IMR-90 (cell line): ENCODE results near the gene ADARB2. TPM values are rescaled to one million over a fixed set of nuclear protein-coding genes. Genes with fewer than 3 reads are reported as not detected.

Experiments
- ATAC-seq: fragments of 200-7000 bp; cut with Tn5 transposase; 2 replicates; pipeline ENCODE4 v1.9.1; 2020; ENCODE audit warnings: low read depth, mild to moderate bottlenecking, moderate library complexity
- BruUV-seq: library from RNA; stranded (reverse); fragments of 400-500 nt; replicated peaks from 2 replicates; lab custom pipeline; 2021; lab: Mats Ljungman, UMichigan
- CTCF ChIA-PET: fragments of 300-600 bp; formaldehyde crosslinking; extraction: SDS; loops from one replicate; lab custom pipeline; 2021; ENCODE audit warnings: antibody characterized with exemption; lab: Yijun Ruan, JAX
- POLR2A ChIA-PET: fragments of 300-600 bp; sonication (Branson Sonifier 250); formaldehyde crosslinking; loops from one replicate; lab custom pipeline; 2022; ENCODE audit warnings: antibody characterized with exemption; ENCODE audit not compliant: unreplicated experiment; lab: Charles Lee
- DNase-seq: peaks from one replicate; pipeline ENCODE4 v3.0.0; 2013
- H2AFZ ChIP-seq: replicated peaks from 2 replicates; pipeline ENCODE3; 2013; ENCODE audit warnings: low read length, mild to moderate bottlenecking; ENCODE audit not compliant: poor library complexity
- H2AK5ac ChIP-seq: 2 replicates; pipeline ENCODE4 v1.6.1; 2013; ENCODE audit warnings: low read depth, low read length, inconsistent platforms
- H2AK9ac ChIP-seq: replicated peaks from 2 replicates; pipeline ENCODE3; 2013; ENCODE audit warnings: mild to moderate bottlenecking, low read depth, low read length, moderate library complexity; ENCODE audit not compliant: poor library complexity
- H2BK120ac ChIP-seq: 2 replicates; pipeline ENCODE4 v1.6.1; 2013; ENCODE audit warnings: low read depth, low read length, inconsistent platforms
- H2BK15ac ChIP-seq: 3 replicates; pipeline ENCODE4 v1.6.1; 2013; ENCODE audit warnings: low read depth, low read length, inconsistent platforms
- H2BK20ac ChIP-seq: 2 replicates; pipeline ENCODE4 v1.6.1; 2013; ENCODE audit warnings: low read depth, mild to moderate bottlenecking, inconsistent platforms, low read length, moderate library complexity
- H2BK5ac ChIP-seq: 2 replicates; pipeline ENCODE4 v1.6.1; 2013; ENCODE audit warnings: mild to moderate bottlenecking, low read depth, low read length, inconsistent platforms; ENCODE audit not compliant: poor library complexity, severe bottlenecking
- H3K14ac ChIP-seq: replicated peaks from 2 replicates; pipeline ENCODE4 v1.6.1; 2013; ENCODE audit warnings: low read depth, low read length, inconsistent platforms
- H3K18ac ChIP-seq: 2 replicates; pipeline ENCODE4 v1.6.1; 2013; ENCODE audit warnings: low read depth, low read length, control low read depth
- H3K23ac ChIP-seq: 2 replicates; pipeline ENCODE4 v1.6.1; 2013; ENCODE audit warnings: low read depth, low read length, inconsistent platforms
- H3K27ac ChIP-seq: 2 replicates; pipeline ENCODE4 v1.5.1; 2013; ENCODE audit warnings: mild to moderate bottlenecking, control low read depth, low read length; ENCODE audit not compliant: insufficient read depth
- H3K27me3 ChIP-seq: 2 replicates; pipeline ENCODE4 v1.6.1; 2013; ENCODE audit warnings: low read length; ENCODE audit not compliant: control insufficient read depth, insufficient read depth
- H3K36me3 ChIP-seq: 2 replicates; pipeline ENCODE4 v1.6.1; 2013; ENCODE audit warnings: low read length, mixed read lengths; ENCODE audit not compliant: control insufficient read depth, insufficient read depth
- H3K4ac ChIP-seq: 2 replicates; pipeline ENCODE4 v1.6.1; 2013; ENCODE audit warnings: low read depth, low read length, inconsistent platforms
- H3K4me1 ChIP-seq: 2 replicates; pipeline ENCODE4 v1.6.1; 2013; ENCODE audit warnings: low read length, mixed read lengths; ENCODE audit not compliant: control insufficient read depth, insufficient read depth
- H3K4me2 ChIP-seq: 2 replicates; pipeline ENCODE4 v1.6.1; 2013; ENCODE audit warnings: low read depth, mild to moderate bottlenecking, control low read depth, low read length, moderate library complexity
- H3K4me3 ChIP-seq: 2 replicates; pipeline ENCODE4 v1.5.1; 2013; ENCODE audit warnings: low read depth, mild to moderate bottlenecking, control low read depth, low read length, moderate library complexity; ENCODE audit not compliant: insufficient read depth
- H3K56ac ChIP-seq: 2 replicates; pipeline ENCODE4 v1.6.1; 2013; ENCODE audit warnings: low read length, inconsistent platforms; ENCODE audit not compliant: insufficient read depth; ENCODE audit errors: extremely low read depth
- H3K79me1 ChIP-seq, 2 experiments: 2 replicates each; pipeline ENCODE4 v1.6.1; 2013; ENCODE audit warnings: low read length in 2 of 2, inconsistent platforms in 1 of 2, low read depth in 1 of 2
- H3K9ac ChIP-seq: 2 replicates; pipeline ENCODE4 v1.6.1; 2013; ENCODE audit warnings: low read depth, low read length, control low read depth
- H3K9me1 ChIP-seq: 2 replicates; pipeline ENCODE4 v1.6.1; 2013; ENCODE audit warnings: low read length, inconsistent platforms; ENCODE audit not compliant: insufficient read depth
- H3K9me3 ChIP-seq: 2 replicates; pipeline ENCODE4 v1.6.1; 2013; ENCODE audit warnings: low read length; ENCODE audit not compliant: control insufficient read depth, insufficient read depth
- H4K20me1 ChIP-seq: 2 replicates; pipeline ENCODE4 v1.6.1; 2013; ENCODE audit warnings: low read length, inconsistent platforms; ENCODE audit not compliant: insufficient read depth
- H4K5ac ChIP-seq: 2 replicates; pipeline ENCODE4 v1.6.1; 2013; ENCODE audit warnings: mild to moderate bottlenecking, low read depth, low read length, control low read depth
- H4K8ac ChIP-seq, 2 experiments: 2 replicates each; pipeline ENCODE4 v1.6.1; 2013; ENCODE audit warnings: low read depth in 2 of 2, low read length in 2 of 2, control low read depth in 1 of 2, inconsistent platforms in 1 of 2
- H4K91ac ChIP-seq: 2 replicates; pipeline ENCODE4 v1.6.1; 2013; ENCODE audit warnings: low read depth, low read length, inconsistent platforms; ENCODE audit not compliant: insufficient read depth
- BHLHE40 ChIP-seq: fragments of 150-350 bp; IDR thresholded peaks from 2 replicates; pipeline ENCODE4 v1.6.1; 2016; ENCODE audit warnings: mild to moderate bottlenecking, low read depth, low read length
- CEBPB ChIP-seq: IDR thresholded peaks from 2 replicates; pipeline ENCODE4 v1.6.1; 2012; ENCODE audit warnings: low read depth, low read length, improper control_type of control experiment
- CHD1 ChIP-seq: IDR thresholded peaks from 2 replicates; pipeline ENCODE4 v1.6.1; 2012; ENCODE audit warnings: low read depth, low read length, improper control_type of control experiment
- CTCF ChIP-seq: conservative IDR thresholded peaks from 2 replicates; pipeline ENCODE4 v1.5.1; 2012; ENCODE audit warnings: mild to moderate bottlenecking, low read depth, low read length, improper control_type of control experiment
- ELK1 ChIP-seq: fragments of 150-350 bp; IDR thresholded peaks from 2 replicates; pipeline ENCODE4 v1.6.1; 2016; ENCODE audit warnings: low read depth, mild to moderate bottlenecking, low read length, moderate library complexity, borderline replicate concordance
- FOS ChIP-seq: fragments of 150-350 bp; IDR thresholded peaks from 2 replicates; pipeline ENCODE4 v1.6.1; 2016; ENCODE audit warnings: low read depth, low read length
- MAFK ChIP-seq: IDR thresholded peaks from 2 replicates; pipeline ENCODE4 v1.6.1; 2012; ENCODE audit warnings: low read depth, low read length, improper control_type of control experiment
- MAZ ChIP-seq: IDR thresholded peaks from 2 replicates; pipeline ENCODE4 v1.6.1; 2012; ENCODE audit warnings: low read depth, mild to moderate bottlenecking, low read length, improper control_type of control experiment, moderate library complexity, borderline replicate concordance
- MXI1 ChIP-seq: IDR thresholded peaks from 2 replicates; pipeline ENCODE4 v1.6.1; 2012; ENCODE audit warnings: low read depth, mild to moderate bottlenecking, low read length, moderate library complexity, borderline replicate concordance
- NFE2L2 ChIP-seq: fragments of 150-350 bp; IDR thresholded peaks from 2 replicates; pipeline ENCODE4 v1.6.1; 2016; ENCODE audit warnings: low read depth, mild to moderate bottlenecking, low read length
- POLR2A ChIP-seq: IDR thresholded peaks from 2 replicates; pipeline ENCODE4 v1.6.1; 2012; ENCODE audit warnings: mild to moderate bottlenecking, low read depth, low read length
- RAD21 ChIP-seq: IDR thresholded peaks from 2 replicates; pipeline ENCODE4 v1.6.1; 2012; ENCODE audit warnings: low read length, improper control_type of control experiment
- RCOR1 ChIP-seq: IDR thresholded peaks from 2 replicates; pipeline ENCODE4 v1.6.1; 2012; ENCODE audit warnings: mild to moderate bottlenecking, low read length, improper control_type of control experiment; ENCODE audit not compliant: insufficient replicate concordance
- RFX5 ChIP-seq: IDR thresholded peaks from 2 replicates; pipeline ENCODE4 v1.8.0; 2012; ENCODE audit warnings: low read depth, mild to moderate bottlenecking, low read length, moderate library complexity
- SMC3 ChIP-seq: fragments of 150-350 bp; IDR thresholded peaks from 2 replicates; pipeline ENCODE4 v1.6.1; 2016; ENCODE audit warnings: low read depth, mild to moderate bottlenecking, antibody characterized with exemption, low read length, moderate library complexity
- USF2 ChIP-seq: fragments of 150-350 bp; IDR thresholded peaks from 2 replicates; pipeline ENCODE4 v1.6.1; 2017; ENCODE audit warnings: mild to moderate bottlenecking, antibody characterized with exemption, low read length, low read depth
- WGBS, 2 experiments: methylation state at CpG; one replicate each; pipeline versions ENCODE4 v1.1.5 to v1.1.7; 2013; ENCODE audit warnings: missing lambda C conversion rate in 2 of 2; ENCODE audit not compliant: insufficient read length in 1 of 2; ENCODE audit errors: extremely low coverage in 2 of 2; 5-methylcytosine and 5-hydroxymethylcytosine counted together
- dilution Hi-C: fragments of 300-500 bp; cut with HindIII; formaldehyde crosslinking; loops from one replicate; pipeline ENCODE4 v1.14.3; 2018; ENCODE audit warnings: low sequenced_read_pairs; ENCODE audit not compliant: unreplicated experiment
- in situ Hi-C: fragments of 300-500 bp; cut with MboI; formaldehyde crosslinking; loops from 3 replicates; pipeline ENCODE4 v1.14.3; 2019; ENCODE audit warnings: low sequenced_read_pairs, inconsistent platforms, mixed read lengths
- intact Hi-C: fragments of 100-400 bp; cut with micrococcal nuclease; formaldehyde crosslinking; loops from 2 replicates; pipeline ENCODE4 v1.10.0; 2022
- polyA plus RNA-seq, 3 experiments: library from polyadenylated mRNA; depleted of rRNA; stranded (reverse); fragments of >200 nt; gene quantifications; 2 replicates each; pipeline ENCODE4 v1.2.3, GENCODE V29; 2012; ENCODE audit warnings: low replicate concordance in 1 of 3
- total RNA-seq: library from RNA; depleted of rRNA; stranded (reverse); fragments of >200 nt; gene quantifications from 2 replicates; pipeline ENCODE4 v1.2.3, GENCODE V29; 2012

Gene ADARB2
- total and polyA plus RNA-seq, 2 of the 4 experiments (the other 2 are of a cell fraction): not detected

- Histone ChIP-seq H2BK5ac (no peak overlapping the region), H4K20me1 (no peaks in the 10 kb centered on the region), H2AK5ac (no peak overlapping the region), H4K8ac (no peak overlapping the region), H2BK120ac (no peak overlapping the region), H3K56ac (no peak overlapping the region), H2AK9ac (no peak overlapping the region), H3K14ac (no peak overlapping the region), H3K9ac (no peak overlapping the region), H3K4ac (no peak overlapping the region), H4K91ac (no peak overlapping the region), H2AFZ (peak overlapping the region; percentile 63), H3K9me1 (no peaks in the 10 kb centered on the region), H3K27me3 (no peaks in the 10 kb centered on the region), H3K27ac (no peak overlapping the region), H3K9me3 (peaks cover 25% of the 10 kb centered on the region), H3K36me3 (no peaks in the 10 kb centered on the region), H3K79me1 (no peaks in the 10 kb centered on the region), H3K4me2 (no peak overlapping the region), H2BK20ac (no peak overlapping the region), H3K4me1 (no peaks in the 10 kb centered on the region), H3K18ac (no peak overlapping the region), H3K4me3 (no peak overlapping the region), H3K23ac (no peak overlapping the region), H4K5ac (no peak overlapping the region), H2BK15ac (no peak overlapping the region)
- in situ Hi-C loops: no loop called here
- no TSS peak for BruUV-seq
- dilution Hi-C loops: no loop called here
- TF ChIP-seq RCOR1 (no peak), SMC3 (no peak), BHLHE40 (no peak), POLR2A (no peak), MXI1 (no peak), MAZ (no peak), FOS (no peak), ELK1 (no peak), CEBPB (no peak), CHD1 (no peak), RAD21 (no peak), RFX5 (no peak), CTCF (no peak), NFE2L2 (no peak), USF2 (no peak), MAFK (no peak)
- ATAC-seq (no peak), DNase-seq (no peak)
- 73% methylated on average over 5 of the region's 9 CpGs; no CpG with 5 or more reads in 1 of the 2 experiments for WGBS, 2 experiments
- POLR2A ChIA-PET: no interaction called here
- CTCF ChIA-PET: no interaction called here
- intact Hi-C loops: no loop called here
These were observed 482.2 kb downstream of the ADARB2 start for GRCh38 chr10:1255118-1255517.
